DMS153 treated with DMSO at 0.1 percent for 48 hours (cell line): ENCODE results near the gene LEO1.

Experiments
- DNase-seq: peaks from one replicate; lab custom pipeline; 2025; ENCODE audit not compliant: unreplicated experiment; lab: John Stamatoyannopoulos, UW

LEO1 gene

GRCh38 chr15:51932161-51932560, 39.4 kb downstream of the LEO1 start:
- no peak for DNase-seq

- DNase-seq, result no peak
Observed at GRCh38 chr15:51931638-51932037, 39.9 kb downstream of the LEO1 start.

- DNase-seq, result no peak
Observed at GRCh38 chr15:51931016-51931415, 40.6 kb downstream of the LEO1 start.

- no peak for DNase-seq
Observed at GRCh38 chr15:51926809-51927208, 44.8 kb downstream of the LEO1 start.

GRCh38 chr15:51924156-51925068, 47.2 kb downstream of the LEO1 start:
- DNase-seq, result no peak

- DNase-seq, result peak; percentile 0
Observed at GRCh38 chr15:51917493-51917892, 54.1 kb downstream of the LEO1 start.

- no peak for DNase-seq
Observed at GRCh38 chr15:51912528-51912927, 59.0 kb downstream of the LEO1 start.

- DNase-seq, result no peak
Observed at GRCh38 chr15:51909584-51909983, 62.0 kb downstream of the LEO1 start.

GRCh38 chr15:51908316-51908715, 63.3 kb downstream of the LEO1 start:
- no peak for DNase-seq

- peak; percentile 10 for DNase-seq
Observed at GRCh38 chr15:51907136-51907862, 64.3 kb downstream of the LEO1 start.

- DNase-seq, result no peak
Observed at GRCh38 chr15:51904931-51905330, 66.6 kb downstream of the LEO1 start.

- no peak for DNase-seq
Observed at GRCh38 chr15:51904421-51904820, 67.2 kb downstream of the LEO1 start.

- DNase-seq, result no peak
Observed at GRCh38 chr15:51889486-51889885, 82.1 kb downstream of the LEO1 start.

GRCh38 chr15:51888593-51889195, 82.9 kb downstream of the LEO1 start:
- no peak for DNase-seq
